ENCODE data around the gene SETD1B. TPM values are rescaled to one million over a fixed set of nuclear protein-coding genes. Genes with fewer than 3 reads are reported as not detected.
A peak's percentile ranks its signal among the peaks of the same experiment; 100 is the strongest.

Gene SETD1B
- total and polyA plus RNA-seq, 2 of the 4 experiments (the other 2 are of a cell fraction) = 0.90 to 5.1 TPM

GRCh38 chr12:121860257-121860656 is 56.4 kb downstream of the SETD1B start:
- intact Hi-C loops (cut with micrococcal nuclease) (no loop called here), dilution Hi-C loops (cut with HindIII; ENCODE audit: low sequenced_read_pairs, unreplicated experiment) (no loop called here), in situ Hi-C loops (cut with MboI; ENCODE audit: low sequenced_read_pairs) (no loop called here)
- ChIA-PET CTCF (no interaction called here), POLR2A (ENCODE audit: unreplicated experiment) (no interaction called here)
- Histone ChIP-seq H4K20me1 (ENCODE audit: insufficient read depth, low read length) (no peaks in the 10 kb centered on the region), H3K27me3 (ENCODE audit: control insufficient read depth, insufficient read depth, low read length) (no peaks in the 10 kb centered on the region), H2BK5ac (ENCODE audit: low read depth, low read length, poor library complexity, severe bottlenecking) (no peak overlapping the region), H3K23ac (ENCODE audit: low read depth, low read length) (no peak overlapping the region), H3K9ac (ENCODE audit: low read depth, low read length) (no peak overlapping the region), H2BK120ac (ENCODE audit: low read depth, low read length) (no peak overlapping the region; the same call in 1 of the 2 replicates), H3K4me3 (ENCODE audit: insufficient read depth, low read depth, low read length) (no peak overlapping the region), H2BK20ac (ENCODE audit: low read depth, low read length) (0 out of 2 replicates have a peak overlapping the region, but pooled peaks have one; percentile 49), H4K91ac (ENCODE audit: insufficient read depth, low read depth, low read length) (peak overlapping the region; percentile 49), H4K8ac (ENCODE audit: low read depth in 2 of 2, low read length in 2 of 2) (peak overlapping the region in 1 of 2 experiments; percentile 17; a peak in 1 of 4 replicates), H3K18ac (ENCODE audit: low read depth, low read length) (no peak overlapping the region), H3K4me2 (ENCODE audit: low read depth, low read length) (no peak overlapping the region), H4K5ac (ENCODE audit: low read depth, low read length) (no peak overlapping the region), H3K27ac (ENCODE audit: insufficient read depth, low read length) (no peak overlapping the region), H2AFZ (replicated peaks; ENCODE audit: low read length, poor library complexity) (peak overlapping the region; percentile 75), H3K4me1 (ENCODE audit: control insufficient read depth, insufficient read depth, low read length) (peaks cover 19% of the 10 kb centered on the region), H3K9me3 (ENCODE audit: control insufficient read depth, insufficient read depth, low read length) (no peaks in the 10 kb centered on the region), H2BK15ac (ENCODE audit: low read depth, low read length) (peak overlapping the region; percentile 51; the same call in 1 of the 3 replicates), H3K79me1 (ENCODE audit: low read depth in 1 of 2, low read length in 2 of 2) (peaks cover 0 to 4% of the 10 kb centered on the region in 2 experiments; a peak in 1 of 4 replicates), H3K14ac (replicated peaks; ENCODE audit: low read depth, low read length) (peak overlapping the region; percentile 13; the same call in 1 of the 2 replicates), H3K56ac (ENCODE audit: extremely low read depth, insufficient read depth, low read length) (no peak overlapping the region), H3K36me3 (ENCODE audit: control insufficient read depth, insufficient read depth, low read length) (no peaks in the 10 kb centered on the region), H3K4ac (ENCODE audit: low read depth, low read length) (peak overlapping the region; percentile 53), H2AK5ac (ENCODE audit: low read depth, low read length) (0 out of 2 replicates have a peak overlapping the region, but pooled peaks have one; percentile 20), H3K9me1 (ENCODE audit: insufficient read depth, low read length) (peaks cover 14% of the 10 kb centered on the region), H2AK9ac (replicated peaks; ENCODE audit: low read depth, low read length, poor library complexity) (peak overlapping the region; percentile 82)
- peak; percentile 9; the same call in 1 of the 2 replicates for ATAC-seq (ENCODE audit: low read depth)
- no peak for TF ChIP-seq CTCF (conservative IDR thresholded peaks at IDR 0.05; ENCODE audit: low read depth, low read length)
- TF ChIP-seq BHLHE40 (IDR thresholded peaks at IDR 0.05; ENCODE audit: low read depth, low read length) = no peak
- no peak for TF ChIP-seq FOS (IDR thresholded peaks at IDR 0.05; ENCODE audit: low read depth, low read length)
- TF ChIP-seq CHD1 (IDR thresholded peaks at IDR 0.05; ENCODE audit: low read depth, low read length) = no peak
- no peak for TF ChIP-seq MXI1 (IDR thresholded peaks at IDR 0.05; ENCODE audit: borderline replicate concordance, low read depth, low read length)
- no peak for TF ChIP-seq CEBPB (IDR thresholded peaks at IDR 0.05; ENCODE audit: low read depth, low read length)
- TF ChIP-seq RAD21 (IDR thresholded peaks at IDR 0.05; ENCODE audit: low read length) = no peak
- TF ChIP-seq MAFK (IDR thresholded peaks at IDR 0.05; ENCODE audit: low read depth, low read length) = no peak
- no peak for TF ChIP-seq ELK1 (IDR thresholded peaks at IDR 0.05; ENCODE audit: borderline replicate concordance, low read depth, low read length)
- TF ChIP-seq POLR2A (IDR thresholded peaks at IDR 0.05; ENCODE audit: low read depth, low read length) = no peak
- no peak for TF ChIP-seq SMC3 (IDR thresholded peaks at IDR 0.05; ENCODE audit: low read depth, low read length)
- BruUV-seq (replicated peaks) = no TSS peak
- DNase-seq = no peak
- WGBS, 2 experiments (ENCODE audit: extremely low coverage in 2 of 2, insufficient read length in 1 of 2) = 90% methylated on average over 1 of the region's 1 CpG; no CpG with 5 or more reads in 1 of the 2 experiments

Data from IMR-90 (cell line).